SK-N-MC (cell line): ENCODE measurements around the gene ELAVL3.

Source experiments
- FOXP2 ChIP-seq: optimal IDR thresholded peaks from 2 replicates; pipeline ENCODE3; 2011; ENCODE audit warnings: mild to moderate bottlenecking, moderate library complexity; ENCODE audit not compliant: insufficient read depth; ENCODE audit errors: extremely low read length, control extremely low read depth
- POLR2AphosphoS5 ChIP-seq: IDR thresholded peaks from 2 replicates; pipeline ENCODE4 v1.6.1; 2012; ENCODE audit warnings: mild to moderate bottlenecking, low read depth, low read length, borderline replicate concordance

- TF ChIP-seq POLR2AphosphoS5, result no peak
- TF ChIP-seq FOXP2, result no peak
These were observed 13.9 kb upstream of the ELAVL3 start for GRCh38 chr19:11494634-11495285.
